H1 (cell line): ENCODE data around the gene KRAS. TPM values are rescaled to one million over a fixed set of nuclear protein-coding genes. Genes with fewer than 3 reads are reported as not detected.
A peak's percentile ranks its signal among the peaks of the same experiment; 100 is the strongest.

ENCODE experiments used
- CTCF ChIA-PET: fragments of 300-600 bp; sonication (Branson Sonifier 250); formaldehyde crosslinking; loops from one replicate; lab custom pipeline; 2021; ENCODE audit not compliant: partially characterized antibody; lab: Charles Lee
- POLR2A ChIA-PET: fragments of 300-600 bp; sonication (Branson Sonifier 250); formaldehyde crosslinking; loops from one replicate; lab custom pipeline; 2021; ENCODE audit warnings: inconsistent platforms; ENCODE audit not compliant: partially characterized antibody; lab: Charles Lee
- DNase-seq, 2 experiments: peaks; one replicate each; pipeline versions ENCODE4 v3.0.0 to v3.0.0-alpha.2; 2010 to 2022; ENCODE audit warnings: low spot score in 2 of 2, low read depth in 1 of 2, mixed read lengths in 1 of 2
- FAIRE-seq: peaks from 2 replicates; lab custom pipeline; 2011; peaks lifted over from hg19 to GRCh38; lab: Jason Lieb, UNC
- H2AFZ ChIP-seq: 2 replicates; pipeline ENCODE4 v1.8.1; 2012; ENCODE audit warnings: low read length, inconsistent platforms
- H2AK5ac ChIP-seq: 2 replicates; pipeline ENCODE4 v1.6.1; 2013; ENCODE audit warnings: low read depth, low read length
- H2BK120ac ChIP-seq: replicated peaks from 2 replicates; pipeline ENCODE3; 2013; ENCODE audit warnings: low read depth, low read length, inconsistent platforms
- H2BK12ac ChIP-seq: 2 replicates; pipeline ENCODE4 v1.6.1; 2013; ENCODE audit warnings: low read depth, low read length
- H2BK15ac ChIP-seq: 2 replicates; pipeline ENCODE4 v1.6.1; 2013; ENCODE audit warnings: low read length
- H2BK20ac ChIP-seq: 2 replicates; pipeline ENCODE4 v1.6.1; 2013; ENCODE audit warnings: low read length
- H2BK5ac ChIP-seq: 2 replicates; pipeline ENCODE4 v1.6.1; 2013; ENCODE audit warnings: low read depth, low read length
- H3K14ac ChIP-seq: 2 replicates; pipeline ENCODE4 v1.6.1; 2013; ENCODE audit warnings: inconsistent platforms; ENCODE audit not compliant: insufficient read length
- H3K18ac ChIP-seq: 2 replicates; pipeline ENCODE4 v1.6.1; 2013; ENCODE audit warnings: low read length; ENCODE audit errors: extremely low read depth
- H3K23ac ChIP-seq: 2 replicates; pipeline ENCODE4 v1.6.1; 2013; ENCODE audit warnings: inconsistent platforms; ENCODE audit not compliant: insufficient read length
- H3K23me2 ChIP-seq: 2 replicates; pipeline ENCODE4 v1.6.1; 2013; ENCODE audit warnings: low read depth, low read length
- H3K27ac ChIP-seq: 2 replicates; pipeline ENCODE4 v1.6.1; 2011; ENCODE audit warnings: low read depth, low read length, inconsistent platforms
- H3K27me3 ChIP-seq, 4 experiments: replicated peaks in 1 of 4; 1 replicate in 1 of 4; 2 replicates in 3 of 4; pipeline versions ENCODE4 v1.6.1 to v1.8.1; 2011 to 2013; ENCODE audit warnings: low read length in 3 of 4, mild to moderate bottlenecking in 3 of 4, inconsistent platforms in 2 of 4, mixed read lengths in 2 of 4, moderate library complexity in 1 of 4; ENCODE audit not compliant: control insufficient read depth in 3 of 4, insufficient read depth in 3 of 4; ENCODE audit errors: extremely low read depth in 1 of 4
- H3K36me3 ChIP-seq, 4 experiments: 2 replicates each; pipeline versions ENCODE4 v1.6.1 to v1.8.1; 2011 to 2013; ENCODE audit warnings: mild to moderate bottlenecking in 4 of 4, low read length in 3 of 4, moderate library complexity in 2 of 4, control low read depth in 1 of 4, inconsistent platforms in 1 of 4; ENCODE audit not compliant: insufficient read depth in 4 of 4, control insufficient read depth in 2 of 4
- H3K4ac ChIP-seq: replicated peaks from 2 replicates; pipeline ENCODE3; 2013; ENCODE audit warnings: low read length, low read depth, mixed read lengths, inconsistent platforms; ENCODE audit not compliant: insufficient read length
- H3K4me1 ChIP-seq, 4 experiments: replicated peaks in 1 of 4; 1 replicate in 1 of 4; 2 replicates in 3 of 4; pipeline versions ENCODE4 v1.6.1 to v1.8.1; 2011 to 2013; ENCODE audit warnings: low read length in 3 of 4, inconsistent platforms in 2 of 4, mixed read lengths in 1 of 4; ENCODE audit not compliant: insufficient read depth in 4 of 4, control insufficient read depth in 3 of 4
- H3K4me2 ChIP-seq, 2 experiments: 2 replicates each; pipeline versions ENCODE4 v1.6.1 to v1.8.1; 2011 to 2013; ENCODE audit warnings: low read depth in 2 of 2, low read length in 2 of 2, control low read depth in 1 of 2, inconsistent platforms in 1 of 2, mild to moderate bottlenecking in 1 of 2; ENCODE audit not compliant: insufficient read depth in 1 of 2
- H3K4me3 ChIP-seq, 4 experiments: fragments of 200-600, 300-600 bp in 1 of 4; sonication (generic), shearing (Covaris generic), sonication (Bioruptor Twin) in 1 of 4; 2 replicates each; pipeline versions ENCODE4 v1.5.1 to v1.8.1; 2011 to 2016; ENCODE audit warnings: low read length in 4 of 4, low read depth in 3 of 4, control low read depth in 2 of 4, inconsistent platforms in 2 of 4, mild to moderate bottlenecking in 2 of 4, mixed read lengths in 1 of 4, moderate library complexity in 1 of 4; ENCODE audit not compliant: insufficient read depth in 2 of 4; ENCODE audit errors: extremely low read depth in 1 of 4
- H3K56ac ChIP-seq: replicated peaks from 2 replicates; pipeline ENCODE3; 2013; ENCODE audit warnings: low read depth, mild to moderate bottlenecking, mixed read lengths, low read length, inconsistent platforms; ENCODE audit not compliant: insufficient read length
- H3K79me1 ChIP-seq: 2 replicates; pipeline ENCODE4 v1.6.1; 2013; ENCODE audit warnings: low read depth, low read length, control low read depth
- H3K79me2 ChIP-seq, 2 experiments: 2 replicates each; pipeline versions ENCODE4 v1.6.1 to v1.8.1; 2012 to 2013; ENCODE audit warnings: low read length in 2 of 2, mild to moderate bottlenecking in 2 of 2, inconsistent platforms in 1 of 2; ENCODE audit not compliant: insufficient read depth in 2 of 2, control insufficient read depth in 1 of 2
- H3K9ac ChIP-seq, 4 experiments: replicated peaks in 1 of 4; 1 replicate in 1 of 4; 2 replicates in 3 of 4; pipeline versions ENCODE4 v1.6.1 to v1.8.1; 2011 to 2013; ENCODE audit warnings: low read depth in 3 of 4, low read length in 3 of 4, control low read depth in 2 of 4, mild to moderate bottlenecking in 2 of 4, moderate library complexity in 2 of 4, inconsistent platforms in 1 of 4; ENCODE audit errors: extremely low read depth in 1 of 4
- H3K9me3 ChIP-seq, 2 experiments: 2 replicates each; pipeline versions ENCODE4 v1.6.1 to v1.8.1; 2012 to 2013; ENCODE audit warnings: mild to moderate bottlenecking in 2 of 2, moderate library complexity in 2 of 2, control low read depth in 1 of 2, inconsistent platforms in 1 of 2, low read depth in 1 of 2, low read length in 1 of 2, mixed read lengths in 1 of 2; ENCODE audit not compliant: insufficient read depth in 2 of 2
- H4K20me1 ChIP-seq, 2 experiments: replicated peaks in 1 of 2; 2 replicates each; pipeline versions ENCODE3 to v1.8.1; 2011 to 2013; ENCODE audit warnings: inconsistent platforms in 2 of 2, low read length in 2 of 2, mild to moderate bottlenecking in 1 of 2; ENCODE audit not compliant: insufficient read depth in 2 of 2, control insufficient read depth in 1 of 2
- H4K5ac ChIP-seq: 2 replicates; pipeline ENCODE4 v1.6.1; 2013; ENCODE audit warnings: low read length, low read depth, mixed read lengths, inconsistent platforms; ENCODE audit not compliant: insufficient read length
- H4K8ac ChIP-seq: 2 replicates; pipeline ENCODE4 v1.8.0; 2013; ENCODE audit warnings: mild to moderate bottlenecking, moderate library complexity, low read length, inconsistent platforms; ENCODE audit not compliant: insufficient read depth; ENCODE audit errors: extremely low read depth
- H4K91ac ChIP-seq: replicated peaks from 2 replicates; pipeline ENCODE3; 2013; ENCODE audit warnings: low read length, mixed read lengths, inconsistent platforms; ENCODE audit not compliant: insufficient read length
- HDAC2 ChIP-seq, 2 experiments: fragments of 300-600 bp in 1 of 2; sonication (generic) in 1 of 2; IDR thresholded peaks; 2 replicates each; pipeline ENCODE4 v1.6.1; 2011 to 2012; ENCODE audit warnings: low read depth in 2 of 2, low read length in 2 of 2, mild to moderate bottlenecking in 2 of 2, moderate library complexity in 2 of 2, borderline replicate concordance in 1 of 2, inconsistent platforms in 1 of 2
- JUN ChIP-seq: IDR thresholded peaks from 2 replicates; pipeline ENCODE4 v1.6.1; 2011; ENCODE audit warnings: low read depth, mild to moderate bottlenecking, improper control_type of control experiment, low read length
- KDM5A ChIP-seq: fragments of 200-600 bp; IDR thresholded peaks from 2 replicates; pipeline ENCODE4 v1.7.1; 2012; ENCODE audit warnings: mild to moderate bottlenecking, low read length, inconsistent platforms, mixed read lengths
- SP1 ChIP-seq: IDR thresholded peaks from 2 replicates; pipeline ENCODE4 v1.6.1; 2011; ENCODE audit warnings: low read depth, low read length
- TEAD4 ChIP-seq: IDR thresholded peaks from 2 replicates; pipeline ENCODE4 v1.6.1; 2012; ENCODE audit warnings: low read depth, low read length, inconsistent platforms, mixed read lengths
- ZNF274 ChIP-seq: IDR thresholded peaks from 2 replicates; pipeline ENCODE4 v1.7.0; 2012; ENCODE audit warnings: low read length, borderline replicate concordance; ENCODE audit errors: extremely low read depth
- WGBS, 2 experiments: shearing (Covaris generic) in 1 of 2; methylation state at CpG; one replicate each; pipeline versions ENCODE4 v1.1.6 to v1.1.7; 2013 to 2015; ENCODE audit warnings: low lambda C conversion rate in 2 of 2, mixed read lengths in 2 of 2, inconsistent platforms in 1 of 2, low coverage in 1 of 2, missing lambda C conversion rate in 1 of 2; ENCODE audit not compliant: insufficient replicate concordance in 2 of 2, insufficient coverage in 1 of 2, insufficient read length in 1 of 2; ENCODE audit errors: extremely low coverage in 1 of 2, missing lambda C conversion rate in 1 of 2; 5-methylcytosine and 5-hydroxymethylcytosine counted together
- polyA plus RNA-seq, 7 experiments: library from polyadenylated mRNA; depleted of rRNA in 3 of 7; stranded (reverse) in 5 of 7; unstranded in 2 of 7; fragments of >200 nt in 5 of 7; fragments of 200-250 nt in 2 of 7; gene quantifications; 1 replicate in 5 of 7; 2 replicates in 1 of 7; 4 replicates in 1 of 7; pipeline versions ENCODE4 v1.2.1 to v1.2.3, GENCODE V29; 2011 to 2013; ENCODE audit warnings: missing spikeins in 2 of 7, mixed read lengths in 2 of 7
- total RNA-seq: library from RNA; stranded (reverse); fragmentation: NEBNext Ultra II Directional; extraction: Animal tissue kit (Norgen Biotek cat#: 25700); gene quantifications from 2 replicates; pipeline ENCODE4 v1.2.1, GENCODE V29; 2021

The KRAS gene
- total and polyA plus RNA-seq, 2 of the 8 experiments (the other 6 are each of a cell fraction or from before 2014, with no cell fraction given): 24.8 to 64.6 TPM

DNA sequence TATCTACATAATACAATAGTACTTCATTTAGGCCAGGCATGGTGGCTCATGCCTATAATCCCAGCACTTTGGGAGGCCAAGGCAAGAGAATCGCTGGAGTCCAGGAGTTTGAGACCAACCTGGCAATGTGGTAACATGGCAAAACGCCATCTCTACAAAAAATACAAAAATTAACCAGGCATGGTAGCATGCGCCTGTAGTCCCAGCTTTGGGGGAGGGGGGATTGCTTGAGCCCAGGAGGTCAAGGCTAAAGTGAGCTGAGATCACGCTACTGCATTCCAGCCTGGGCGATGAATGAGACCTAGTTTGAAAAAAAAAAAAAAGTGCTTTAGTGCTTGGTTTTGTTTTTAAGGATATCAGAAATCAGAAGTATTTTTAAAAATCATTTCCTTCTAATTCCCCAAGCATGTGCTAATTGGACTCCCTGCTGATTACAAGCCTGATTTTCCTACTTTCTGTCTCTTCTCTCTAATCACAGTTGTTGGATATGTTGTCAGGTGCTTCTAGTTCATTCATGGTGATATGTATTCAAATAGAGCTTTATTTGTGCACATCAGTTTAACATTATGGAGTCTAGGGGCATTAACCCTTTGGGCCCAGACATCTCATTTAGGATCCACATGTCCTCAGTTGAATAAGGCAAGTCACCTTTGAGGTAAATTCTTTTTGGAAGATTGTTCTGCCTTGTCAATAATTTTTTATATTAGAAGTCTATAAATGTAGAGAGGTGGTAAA lies 7.0 kb upstream of the KRAS start:
- 56% methylated on average over 5 of the region's 5 CpGs; no CpG with 5 or more reads in 1 of the 2 experiments for WGBS, 2 experiments
- TF ChIP-seq TEAD4 (peak; percentile 79), SP1 (0 out of 2 replicates have a peak, but pooled peaks have one; percentile 20), KDM5A (no peak), HDAC2 (IDR thresholded peaks at IDR 0.05; ENCODE audit: borderline replicate concordance in 1 of 2, low read depth in 2 of 2, low read length in 2 of 2) (no peak), ZNF274 (no peak), JUN (no peak)
- TF ChIP-seq, all 59 proteins: peak for 2
- Histone ChIP-seq H3K56ac (no peak overlapping the region), H4K20me1 (no peaks in the 10 kb centered on the region), H2BK20ac (peak overlapping the region; percentile 75; the same call in 1 of the 2 replicates), H3K4ac (no peak overlapping the region), H2BK120ac (no peak overlapping the region), H2BK5ac (peak overlapping the region; percentile 88; the same call in 1 of the 2 replicates), H4K91ac (no peak overlapping the region), H3K14ac (no peak overlapping the region), H3K4me2 (peak overlapping the region in 1 of 2 experiments; percentile 24; a peak in 2 of 4 replicates), H3K27ac (0 out of 2 replicates have a peak overlapping the region, but pooled peaks have one; percentile 24), H3K18ac (no peak overlapping the region), H3K23ac (no peak overlapping the region), H3K9ac (no peak overlapping the region; a peak in 1 of 7 replicates), H3K79me1 (no peaks in the 10 kb centered on the region), H3K4me1 (peaks cover 5 to 12% (median 9%) of the 10 kb centered on the region in 4 experiments; a peak in 6 of 7 replicates), H3K4me3 (peak overlapping the region in 1 of 4 experiments; percentile 10; a peak in 1 of 8 replicates), H3K23me2 (no peaks in the 10 kb centered on the region), H2AK5ac (no peak overlapping the region), H2BK15ac (peak overlapping the region; percentile 65; the same call in 1 of the 2 replicates), H4K5ac (no peak overlapping the region), H3K9me3 (no peaks in the 10 kb centered on the region), H3K36me3 (no peaks in the 10 kb centered on the region), H4K8ac (no peak overlapping the region), H3K27me3 (no peaks in the 10 kb centered on the region), H2AFZ (no peak overlapping the region; the same call in 1 of the 2 replicates), H2BK12ac (peak overlapping the region; percentile 62; the same call in 1 of the 2 replicates), H3K79me2 (no peaks in the 10 kb centered on the region)
- ChIA-PET CTCF (interaction anchor here (1.5 kb wide), 1 partner anchor 8 kb away, joined by 3 read pairs; no protein-coding TSS in a partner anchor), POLR2A (interaction anchor here (0.7 to 1.2 kb wide), 2 partner anchors 25 to 311 kb away, joined by 3 to 4 read pairs; no protein-coding TSS in a partner anchor)
- DNase-seq (no peak), FAIRE-seq (peak; percentile 24)
